ENCODE data around the gene TM9SF4. TPM values are rescaled to one million over a fixed set of nuclear protein-coding genes. Genes with fewer than 3 reads are reported as not detected.

The TM9SF4 gene
- total RNA-seq, 4 donors from 2014 or later, result 15.9 to 49.0 (median 28.1) TPM

GRCh38 chr20:32079655-32080109 lies 29.8 kb upstream of the TM9SF4 start:
- Histone ChIP-seq H3K36me3 (no peaks in the 10 kb centered on the region), H3K27ac (no peak overlapping the region), H3K4me1 (no peaks in the 10 kb centered on the region), H3K27me3 (no peaks in the 10 kb centered on the region), H3K4me3 (no peak overlapping the region), H3K9me3 (no peaks in the 10 kb centered on the region)
- no peak for DNase-seq
- intact Hi-C loops (cut with DNase I; ENCODE audit: low total_unique reads), result no loop called here
- TF ChIP-seq, protein P1, sequence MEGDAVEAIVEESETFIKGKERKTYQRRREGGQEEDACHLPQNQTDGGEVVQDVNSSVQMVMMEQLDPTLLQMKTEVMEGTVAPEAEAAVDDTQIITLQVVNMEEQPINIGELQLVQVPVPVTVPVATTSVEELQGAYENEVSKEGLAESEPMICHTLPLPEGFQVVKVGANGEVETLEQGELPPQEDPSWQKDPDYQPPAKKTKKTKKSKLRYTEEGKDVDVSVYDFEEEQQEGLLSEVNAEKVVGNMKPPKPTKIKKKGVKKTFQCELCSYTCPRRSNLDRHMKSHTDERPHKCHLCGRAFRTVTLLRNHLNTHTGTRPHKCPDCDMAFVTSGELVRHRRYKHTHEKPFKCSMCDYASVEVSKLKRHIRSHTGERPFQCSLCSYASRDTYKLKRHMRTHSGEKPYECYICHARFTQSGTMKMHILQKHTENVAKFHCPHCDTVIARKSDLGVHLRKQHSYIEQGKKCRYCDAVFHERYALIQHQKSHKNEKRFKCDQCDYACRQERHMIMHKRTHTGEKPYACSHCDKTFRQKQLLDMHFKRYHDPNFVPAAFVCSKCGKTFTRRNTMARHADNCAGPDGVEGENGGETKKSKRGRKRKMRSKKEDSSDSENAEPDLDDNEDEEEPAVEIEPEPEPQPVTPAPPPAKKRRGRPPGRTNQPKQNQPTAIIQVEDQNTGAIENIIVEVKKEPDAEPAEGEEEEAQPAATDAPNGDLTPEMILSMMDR (IDR thresholded peaks at IDR 0.05), result no peak
- no peak for TF ChIP-seq POLR2A (IDR thresholded peaks at IDR 0.05)

DNA sequence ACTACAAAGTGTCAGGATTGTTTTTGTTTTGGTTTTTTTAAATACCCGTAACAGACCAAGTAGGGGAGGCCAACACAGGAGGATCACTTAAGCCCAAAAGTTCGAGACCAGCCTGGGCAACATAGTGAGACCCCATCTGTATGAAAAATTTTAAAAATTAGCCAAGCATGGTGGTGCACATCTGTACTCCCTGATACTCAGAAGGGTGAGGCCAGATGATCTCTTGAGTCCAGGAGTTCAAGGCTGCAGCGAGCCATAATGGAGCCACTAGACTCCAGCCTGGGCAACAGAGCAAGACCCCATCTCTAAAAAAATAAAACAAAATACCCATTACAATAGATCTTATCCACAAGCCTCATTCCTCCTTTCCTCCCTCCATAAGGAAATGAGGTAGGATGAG lies 28.7 kb upstream of the TM9SF4 start:
- no peak for DNase-seq
- Histone ChIP-seq H3K4me3 (no peak overlapping the region), H3K27me3 (no peaks in the 10 kb centered on the region), H3K36me3 (no peaks in the 10 kb centered on the region), H3K4me1 (no peaks in the 10 kb centered on the region), H3K9me3 (no peaks in the 10 kb centered on the region), H3K27ac (no peak overlapping the region)
- no peak for TF ChIP-seq POLR2A (IDR thresholded peaks at IDR 0.05)
- TF ChIP-seq, protein P1 (IDR thresholded peaks at IDR 0.05), result no peak
- intact Hi-C loops (cut with DNase I; ENCODE audit: low total_unique reads), result no loop called here

GRCh38 chr20:32083469-32083868 lies 26.0 kb upstream of the TM9SF4 start:
- no peak overlapping the region for H3K4me3 ChIP-seq
- H3K27ac ChIP-seq, result no peak overlapping the region
- no peaks in the 10 kb centered on the region for H3K27me3 ChIP-seq
- intact Hi-C loops (cut with DNase I; ENCODE audit: low total_unique reads), result no loop called here
- no peaks in the 10 kb centered on the region for H3K4me1 ChIP-seq
- no peak for DNase-seq
- no peaks in the 10 kb centered on the region for H3K36me3 ChIP-seq
- TF ChIP-seq, protein P1 (IDR thresholded peaks at IDR 0.05), result no peak
- TF ChIP-seq POLR2A (IDR thresholded peaks at IDR 0.05), result no peak
- H3K9me3 ChIP-seq, result no peaks in the 10 kb centered on the region

DNA sequence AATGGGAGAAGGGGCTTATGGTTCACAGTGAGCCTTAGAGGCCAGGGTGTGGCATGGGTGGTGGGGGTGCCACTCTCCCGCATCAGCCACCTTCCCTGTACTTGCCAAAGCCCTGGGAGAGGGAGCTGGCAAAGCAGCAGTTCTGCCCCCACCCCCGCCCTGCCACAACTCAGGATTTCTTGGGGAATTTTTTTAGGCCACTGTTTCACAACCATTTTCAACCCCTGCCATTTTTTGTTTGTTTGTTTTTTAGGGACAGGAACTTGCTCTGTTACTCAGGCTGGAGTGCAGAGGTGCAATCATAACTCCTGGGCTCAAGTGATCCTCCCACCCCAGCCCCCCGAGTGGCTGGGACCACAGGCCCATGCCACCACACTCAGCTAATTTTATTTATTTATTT lies 22.4 kb upstream of the TM9SF4 start:
- TF ChIP-seq, protein P1 (IDR thresholded peaks at IDR 0.05), result no peak
- no peak for TF ChIP-seq POLR2A (IDR thresholded peaks at IDR 0.05)
- Histone ChIP-seq H3K27ac (no peak overlapping the region), H3K36me3 (no peaks in the 10 kb centered on the region), H3K4me1 (no peaks in the 10 kb centered on the region), H3K9me3 (no peaks in the 10 kb centered on the region), H3K27me3 (no peaks in the 10 kb centered on the region), H3K4me3 (no peak overlapping the region)
- DNase-seq, result no peak
- intact Hi-C loops (cut with DNase I; ENCODE audit: low total_unique reads), result no loop called here

GRCh38 chr20:32088759-32089158 lies 20.8 kb upstream of the TM9SF4 start:
- Histone ChIP-seq H3K4me1 (no peaks in the 10 kb centered on the region), H3K27me3 (no peaks in the 10 kb centered on the region), H3K4me3 (no peak overlapping the region), H3K27ac (no peak overlapping the region), H3K36me3 (no peaks in the 10 kb centered on the region), H3K9me3 (no peaks in the 10 kb centered on the region)
- intact Hi-C loops (cut with DNase I; ENCODE audit: low total_unique reads), result no loop called here
- TF ChIP-seq, protein P1 (IDR thresholded peaks at IDR 0.05), result no peak
- no peak for TF ChIP-seq POLR2A (IDR thresholded peaks at IDR 0.05)
- DNase-seq, result no peak

Measured in uterus (tissue), 4 donors.